ACHN (cell line): Measurements from ENCODE around the gene ORC4.
"Not testable (repeated sequence)": the region's sequence is repeated elsewhere in the genome, so short reads cannot be mapped to it uniquely, and the experiment has no call there.

ENCODE experiments used
- DNase-seq: peaks from one replicate; pipeline ENCODE4 v3.0.0-alpha.2; 2015
- in situ Hi-C: cut with HindIII; loops from 2 replicates; pipeline ENCODE4 v1.10.0; 2017; ENCODE audit warnings: low sequenced_read_pairs, low pct_ligation_motif_present, low pct_unique_long_range_greater_than_20kb

Gene ORC4

GRCh38 chr2:148021886-148022285, 1.3 kb upstream of the ORC4 start:
- in situ Hi-C loops: no loop called here
- DNase-seq: peak; percentile 35

DNA sequence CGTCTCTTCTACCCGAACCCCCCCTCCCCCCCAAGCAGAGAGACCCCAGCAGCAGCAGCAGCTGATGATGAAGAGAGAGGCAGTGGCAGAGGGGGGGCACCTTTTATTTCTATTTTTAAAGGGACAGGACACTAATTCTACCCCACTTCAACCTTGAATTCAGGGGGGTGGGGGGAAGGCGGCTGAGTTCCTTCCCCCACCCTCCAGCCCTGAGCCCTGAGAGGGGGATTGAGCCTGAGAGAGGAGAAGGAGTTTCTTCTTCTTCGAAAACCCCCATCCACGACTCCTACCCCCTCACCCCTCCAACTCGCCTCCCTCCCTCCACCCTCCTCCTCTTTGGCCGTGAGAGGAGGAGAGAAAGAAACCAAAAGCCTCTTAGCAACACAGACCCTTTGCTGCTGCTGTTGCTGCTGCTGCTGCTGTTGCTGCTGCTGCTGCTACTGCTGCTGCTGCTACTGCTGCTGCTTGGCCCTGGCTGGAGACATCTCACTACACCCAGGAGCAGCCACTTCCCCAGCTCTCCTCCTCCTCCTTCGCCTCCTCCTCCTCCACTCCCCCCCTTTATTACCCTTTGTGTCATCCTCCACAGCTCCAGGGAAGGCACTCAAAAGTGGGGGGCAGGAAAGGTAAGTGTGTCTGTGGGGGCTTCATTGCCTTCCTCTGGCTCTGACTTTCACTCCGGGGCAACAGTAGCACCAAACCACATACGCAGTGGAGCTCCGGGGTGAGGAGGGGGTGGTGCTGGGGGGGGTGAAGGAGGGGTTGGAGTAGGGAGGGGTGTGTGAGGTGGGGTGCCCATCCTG, 723 bp upstream of the ORC4 start, which contains the start of gene MBD5:
Gene MBD5 (plus strand): TSS at position 33 of the 803 bp plus-strand sequence.
- in situ Hi-C loops: no loop called here
- DNase-seq: peak; percentile 54

- in situ Hi-C loops: no loop called here
- no peak for DNase-seq
These were observed 5.9 kb downstream of the ORC4 start for GRCh38 chr2:148014616-148015015.

DNA sequence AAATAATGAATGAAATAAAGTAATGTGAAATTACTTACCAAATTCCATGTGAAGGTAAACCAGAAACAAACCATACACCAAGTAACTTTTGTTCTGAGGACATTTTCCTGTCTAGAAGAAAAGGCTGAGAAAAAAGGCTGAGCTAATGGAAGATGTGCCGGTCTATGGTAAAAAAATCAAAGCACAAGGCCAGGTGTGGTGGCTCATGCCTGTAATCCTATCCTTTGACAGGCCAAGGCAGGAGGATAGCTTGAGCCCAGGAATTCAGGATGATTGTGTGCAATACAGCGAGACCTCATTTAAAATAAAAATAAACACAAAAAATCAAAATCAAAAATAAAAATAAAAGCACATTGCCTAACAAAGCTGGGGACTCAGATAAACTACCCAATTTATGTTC, 6.7 kb downstream of the ORC4 start:
- in situ Hi-C loops: no loop called here
- no peak for DNase-seq

DNA sequence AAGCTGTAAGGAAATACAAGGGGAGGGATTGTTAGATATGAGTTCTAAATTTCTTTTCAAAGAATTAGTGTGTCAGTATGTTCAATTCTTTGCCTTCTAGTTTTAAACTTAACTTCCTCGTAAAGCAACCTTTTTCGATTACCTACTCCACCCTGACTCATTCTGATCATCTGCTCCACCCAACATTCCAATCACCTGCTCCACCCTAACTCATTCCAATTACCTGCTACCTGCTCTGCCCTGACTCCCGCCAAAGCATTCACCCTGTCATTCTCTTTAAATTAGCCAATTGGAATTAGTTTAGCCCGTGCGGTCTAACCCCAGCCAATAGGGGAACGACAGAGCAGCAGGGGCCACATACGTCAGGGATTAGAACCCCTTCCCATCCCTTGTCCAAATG, 12.1 kb downstream of the ORC4 start:
- in situ Hi-C loops: not testable (repeated sequence)

DNA sequence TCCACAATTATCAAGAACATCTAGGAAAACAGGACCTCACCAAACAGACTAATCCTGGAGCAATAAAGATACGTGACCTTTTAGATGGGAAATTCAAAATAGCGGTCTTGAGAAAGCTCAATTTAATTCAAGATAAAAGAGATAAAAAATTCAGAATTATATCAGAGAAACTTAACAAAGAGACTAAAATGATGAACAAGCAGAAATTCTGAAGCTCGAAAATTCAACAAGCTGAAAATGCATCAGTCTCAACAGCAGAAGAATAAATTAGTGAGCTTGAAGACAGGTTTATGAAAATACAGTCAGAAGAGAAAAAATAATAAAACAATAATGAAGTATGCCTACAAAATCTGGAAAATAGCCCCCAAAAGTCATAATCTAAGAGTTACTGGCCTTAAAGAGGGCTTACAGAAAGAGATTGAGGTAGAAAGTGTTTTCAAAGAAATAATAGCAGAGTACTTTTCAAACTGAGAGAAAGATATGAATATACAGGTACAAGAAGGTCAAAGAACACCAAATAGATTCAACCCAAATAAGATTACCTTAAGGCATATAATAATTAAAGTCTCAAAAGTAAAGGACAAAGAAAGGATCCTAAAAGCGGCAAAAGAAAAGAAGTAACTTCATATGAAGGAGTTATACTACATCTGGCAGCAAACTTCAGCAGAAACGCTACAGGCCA, 13.2 kb downstream of the ORC4 start:
- in situ Hi-C loops: no loop called here
- DNase-seq: no peak

More for the DNA sequence above, 12.1 kb downstream of the ORC4 start:
- not testable (repeated sequence) for DNase-seq

GRCh38 chr2:148006249-148007007, 14.1 kb downstream of the ORC4 start:
- DNase-seq: no peak

DNA sequence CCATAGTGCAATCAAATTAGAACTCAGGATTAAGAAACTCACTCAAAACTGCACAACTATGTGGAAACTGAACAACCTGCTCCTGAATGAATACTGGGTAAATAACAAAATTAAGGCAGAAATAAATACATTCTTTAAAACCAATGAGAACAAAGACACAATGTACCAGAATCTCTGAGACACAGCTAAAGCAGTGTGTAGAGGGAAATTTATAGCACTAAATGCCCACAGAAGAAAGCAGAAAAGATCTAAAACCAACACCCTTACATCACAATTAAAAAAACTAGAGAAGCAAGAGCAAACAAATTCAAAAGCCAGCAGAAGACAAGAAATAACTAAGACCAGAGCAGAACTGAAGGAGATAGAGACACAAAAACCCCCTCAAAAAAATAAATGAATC, 18.1 kb downstream of the ORC4 start:
- in situ Hi-C loops, DNase-seq: not testable (repeated sequence)

More at GRCh38 chr2:148006249-148007007, 14.1 kb downstream of the ORC4 start:
- in situ Hi-C loops: no loop called here

DNA sequence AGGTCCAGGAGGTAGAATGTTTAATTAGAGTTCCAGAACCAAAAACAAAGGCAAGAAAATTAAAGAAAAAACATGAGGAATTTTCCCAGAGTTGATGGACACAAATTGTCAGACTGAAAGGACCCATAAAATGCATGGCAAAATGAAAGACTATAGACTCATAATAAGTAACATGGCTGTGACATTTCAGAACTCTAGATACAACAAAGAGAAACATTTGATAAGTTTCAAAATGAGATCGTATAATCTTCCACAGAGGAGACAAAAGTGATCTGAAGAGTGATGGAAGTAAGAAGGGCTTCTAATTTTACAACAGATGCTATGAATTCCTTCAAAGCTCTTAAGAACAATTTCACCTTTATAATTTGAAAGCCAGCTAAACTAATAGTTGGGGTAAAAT, 20.4 kb downstream of the ORC4 start:
- in situ Hi-C loops: no loop called here
- DNase-seq: no peak

DNA sequence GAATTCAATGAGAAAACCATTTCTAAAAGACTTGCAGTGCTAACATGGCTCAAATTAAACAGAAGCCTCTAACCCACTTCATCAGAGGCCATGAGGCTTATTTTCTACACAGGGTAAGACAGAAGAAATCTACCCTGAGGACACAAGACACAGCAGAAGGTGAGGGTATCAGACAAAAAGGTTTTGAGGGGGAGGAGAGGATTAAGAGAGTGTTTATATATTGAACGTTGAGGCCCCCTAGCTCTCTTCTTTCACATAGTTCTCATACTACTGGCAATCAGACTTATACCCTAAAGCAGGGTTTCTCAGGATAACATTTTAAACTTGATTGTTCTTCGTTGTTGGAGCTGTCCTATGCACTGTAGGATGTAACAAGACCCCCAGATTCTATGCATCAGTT, 21.4 kb downstream of the ORC4 start:
- DNase-seq: no peak
- in situ Hi-C loops: no loop called here

- no peak for DNase-seq
- in situ Hi-C loops: no loop called here
These were observed 22.3 kb downstream of the ORC4 start for GRCh38 chr2:147998203-147998602.

DNA sequence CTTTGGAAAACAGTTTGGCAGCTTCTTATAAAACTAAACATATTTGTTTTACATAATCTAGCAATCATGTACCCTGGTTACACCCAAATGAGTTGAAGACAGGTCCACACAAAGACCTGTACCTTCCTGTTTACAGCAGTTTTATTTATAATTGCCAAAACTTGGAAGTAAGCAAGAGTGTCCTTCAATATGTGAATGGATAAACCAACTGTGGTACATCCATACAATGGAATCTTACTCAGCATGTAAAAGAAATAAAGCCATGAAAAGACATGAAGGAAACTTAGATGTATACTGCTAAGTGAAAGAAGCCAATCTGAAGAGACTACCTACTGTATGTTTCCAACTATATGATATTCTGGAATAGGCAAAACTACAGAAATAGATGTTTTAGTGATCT, 23.7 kb downstream of the ORC4 start:
- in situ Hi-C loops: no loop called here
- no peak for DNase-seq

DNA sequence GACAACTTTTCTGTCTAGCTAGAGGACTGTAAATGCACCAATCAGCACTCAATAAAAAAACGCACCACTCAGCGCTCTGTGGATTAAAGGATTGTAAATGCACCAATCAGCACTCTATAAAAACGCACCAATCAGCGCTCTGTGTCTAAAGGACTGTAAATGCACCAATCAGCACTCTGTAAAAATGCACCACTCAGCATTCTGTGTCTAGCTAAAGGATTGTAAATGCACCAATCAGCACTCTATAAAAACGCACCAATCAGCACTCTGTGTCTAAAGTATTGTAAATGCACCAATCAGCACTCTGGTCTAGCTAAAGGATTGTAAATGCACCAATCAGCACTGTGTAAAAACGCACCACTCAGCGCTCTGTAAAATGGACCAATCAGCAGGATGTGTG, 25.6 kb downstream of the ORC4 start:
- in situ Hi-C loops, DNase-seq: not testable (repeated sequence)

GRCh38 chr2:147989809-147990403, 30.6 kb downstream of the ORC4 start:
- DNase-seq: peak; percentile 79
- in situ Hi-C loops: no loop called here

DNA sequence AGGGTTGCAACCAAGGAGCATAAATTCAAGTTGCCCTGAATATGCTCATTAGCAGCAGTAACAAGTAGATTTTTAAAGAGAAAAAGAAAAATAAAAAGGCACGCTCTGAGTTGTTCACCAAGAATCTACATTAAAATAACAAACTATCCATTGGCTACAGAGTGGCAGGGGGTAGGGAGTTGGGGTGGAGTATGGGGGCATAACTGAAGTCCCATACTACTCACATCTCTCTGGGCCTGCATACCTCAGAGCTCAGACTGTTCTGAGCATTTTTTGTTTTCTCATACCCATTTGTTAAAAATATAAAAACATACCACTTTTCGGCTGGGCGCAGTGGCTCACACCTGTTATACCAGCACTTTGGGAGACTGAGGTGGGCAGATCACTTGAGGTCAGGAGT, 31.4 kb downstream of the ORC4 start:
- in situ Hi-C loops: no loop called here

GRCh38 chr2:147980940-147981528, 39.5 kb downstream of the ORC4 start:
- in situ Hi-C loops: no loop called here
- DNase-seq: no peak

More for the DNA sequence above, 31.4 kb downstream of the ORC4 start:
- no peak for DNase-seq

DNA sequence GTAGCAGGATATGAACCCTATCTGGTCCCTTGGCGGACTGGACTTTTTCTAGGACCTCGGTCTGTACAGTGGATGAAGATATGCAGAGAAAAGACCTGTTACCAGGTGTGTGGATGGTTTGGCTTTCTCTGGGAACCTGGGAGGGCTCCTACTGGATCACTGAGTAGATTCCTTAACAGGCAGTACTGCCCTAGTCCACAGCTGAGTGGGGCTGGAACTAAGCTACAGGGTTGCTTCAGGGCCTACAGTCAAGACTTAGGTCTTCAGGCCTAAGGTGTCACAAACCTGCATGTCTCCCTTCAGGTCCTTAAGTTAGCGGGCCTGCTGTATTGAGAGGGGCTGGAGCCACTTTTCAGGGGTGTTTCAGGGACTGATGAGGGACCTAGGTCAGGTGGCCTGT, 42.9 kb downstream of the ORC4 start:
- in situ Hi-C loops: no loop called here
- no peak for DNase-seq

DNA sequence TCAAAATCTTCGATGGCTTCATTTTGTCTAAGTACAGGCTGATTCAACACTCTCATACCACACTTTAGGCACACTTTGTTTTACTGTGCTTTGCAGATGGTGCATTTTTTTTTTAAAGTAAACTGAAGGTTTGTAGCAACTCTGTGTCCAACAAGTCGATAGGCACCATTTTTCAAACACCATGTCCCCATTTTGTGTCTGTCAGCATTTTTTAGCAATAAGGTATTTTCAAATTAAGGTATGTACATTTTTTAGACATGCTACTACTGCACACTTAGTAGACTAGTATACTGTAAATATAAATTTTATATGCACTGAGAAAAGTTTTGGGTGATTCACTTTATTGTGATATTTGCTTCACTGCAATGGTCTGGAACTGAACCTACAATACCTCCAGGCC, 44.4 kb downstream of the ORC4 start:
- in situ Hi-C loops: no loop called here
- DNase-seq: no peak
